HL-60 (cell line): ENCODE results near the gene LAMP1.
"Not testable (repeated sequence)": the region's sequence is repeated elsewhere in the genome, so short reads cannot be mapped to it uniquely, and the experiment has no call there.

Experiments
- GABPA ChIP-seq: IDR thresholded peaks from 2 replicates; pipeline ENCODE4 v1.6.1; 2012; ENCODE audit warnings: low read depth
- POLR2AphosphoS5 ChIP-seq: IDR thresholded peaks from 2 replicates; pipeline ENCODE4 v1.6.1; 2012; ENCODE audit warnings: low read depth
- REST ChIP-seq: IDR thresholded peaks from 2 replicates; pipeline ENCODE4 v1.6.1; 2012; ENCODE audit warnings: low read depth; ENCODE audit not compliant: insufficient replicate concordance
- SPI1 ChIP-seq: IDR thresholded peaks from 2 replicates; pipeline ENCODE4 v1.6.1; 2012; ENCODE audit warnings: low read depth, mild to moderate bottlenecking, borderline replicate concordance
- TF ChIP-seq, protein P1 (sequence below): IDR thresholded peaks from one replicate; pipeline ENCODE4 v1.5.1; 2011; ENCODE audit warnings: low read length, control low read depth, inconsistent platforms; ENCODE audit not compliant: insufficient read depth

- TF ChIP-seq, protein P1, sequence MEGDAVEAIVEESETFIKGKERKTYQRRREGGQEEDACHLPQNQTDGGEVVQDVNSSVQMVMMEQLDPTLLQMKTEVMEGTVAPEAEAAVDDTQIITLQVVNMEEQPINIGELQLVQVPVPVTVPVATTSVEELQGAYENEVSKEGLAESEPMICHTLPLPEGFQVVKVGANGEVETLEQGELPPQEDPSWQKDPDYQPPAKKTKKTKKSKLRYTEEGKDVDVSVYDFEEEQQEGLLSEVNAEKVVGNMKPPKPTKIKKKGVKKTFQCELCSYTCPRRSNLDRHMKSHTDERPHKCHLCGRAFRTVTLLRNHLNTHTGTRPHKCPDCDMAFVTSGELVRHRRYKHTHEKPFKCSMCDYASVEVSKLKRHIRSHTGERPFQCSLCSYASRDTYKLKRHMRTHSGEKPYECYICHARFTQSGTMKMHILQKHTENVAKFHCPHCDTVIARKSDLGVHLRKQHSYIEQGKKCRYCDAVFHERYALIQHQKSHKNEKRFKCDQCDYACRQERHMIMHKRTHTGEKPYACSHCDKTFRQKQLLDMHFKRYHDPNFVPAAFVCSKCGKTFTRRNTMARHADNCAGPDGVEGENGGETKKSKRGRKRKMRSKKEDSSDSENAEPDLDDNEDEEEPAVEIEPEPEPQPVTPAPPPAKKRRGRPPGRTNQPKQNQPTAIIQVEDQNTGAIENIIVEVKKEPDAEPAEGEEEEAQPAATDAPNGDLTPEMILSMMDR: not testable (repeated sequence)
- TF ChIP-seq POLR2AphosphoS5, GABPA, REST, SPI1: not testable (repeated sequence)
Observed at GRCh38 chr13:113257908-113258307, 39.1 kb upstream of the LAMP1 start.
